Activated T-cell treated with anti-CD3 and anti-CD28 coated beads, Interleukin-2, amount 50 U/mL, for 72 hours (primary cell): ENCODE measurements around the gene SH3RF2. TPM values are rescaled to one million over a fixed set of nuclear protein-coding genes. Genes with fewer than 3 reads are reported as not detected.

Source experiments
- ATAC-seq, 2 donors: fragments of 150-1000 bp; cut with Tn5 transposase; replicated peaks in 1 of 2; 2 replicates each; pipeline ENCODE4 v1.10.0; 2021; ENCODE audit warnings: moderate library complexity in 2 of 2, mild to moderate bottlenecking in 1 of 2
- DNase-seq, 2 donors: peaks; one replicate each; pipeline ENCODE4 v3.0.0; 2021 to 2022; ENCODE audit warnings: mixed read lengths in 1 of 2
- H3K27ac Mint-ChIP-seq: one replicate; pipeline ENCODE4 v1.8.0; 2022; ENCODE audit warnings: mild to moderate bottlenecking, moderate library complexity, mixed read lengths
- H3K27me3 Mint-ChIP-seq: one replicate; pipeline ENCODE4 v1.8.0; 2022; ENCODE audit warnings: low read depth, mixed read lengths
- H3K36me3 Mint-ChIP-seq, 2 donors: one replicate each; pipeline ENCODE4 v1.8.0; 2022; ENCODE audit warnings: mixed read lengths in 2 of 2, mild to moderate bottlenecking in 1 of 2; ENCODE audit not compliant: insufficient read depth in 2 of 2
- H3K4me1 Mint-ChIP-seq: one replicate; pipeline ENCODE4 v1.8.0; 2022; ENCODE audit warnings: low read depth, mixed read lengths
- H3K4me3 Mint-ChIP-seq, 2 donors: one replicate each; pipeline ENCODE4 v1.8.0; 2022; ENCODE audit warnings: mild to moderate bottlenecking in 2 of 2, mixed read lengths in 2 of 2, moderate library complexity in 2 of 2
- H3K9me3 Mint-ChIP-seq, 2 donors: one replicate each; pipeline ENCODE4 v1.8.0; 2022; ENCODE audit warnings: mixed read lengths in 2 of 2
- total RNA-seq, 2 donors: library from RNA; stranded (reverse); gene quantifications; one replicate each; pipeline ENCODE4 v1.2.3, GENCODE V29; 2022

Gene SH3RF2
- total RNA-seq, 2 donors from 2014 or later = 0.53 to 0.79 TPM

DNA sequence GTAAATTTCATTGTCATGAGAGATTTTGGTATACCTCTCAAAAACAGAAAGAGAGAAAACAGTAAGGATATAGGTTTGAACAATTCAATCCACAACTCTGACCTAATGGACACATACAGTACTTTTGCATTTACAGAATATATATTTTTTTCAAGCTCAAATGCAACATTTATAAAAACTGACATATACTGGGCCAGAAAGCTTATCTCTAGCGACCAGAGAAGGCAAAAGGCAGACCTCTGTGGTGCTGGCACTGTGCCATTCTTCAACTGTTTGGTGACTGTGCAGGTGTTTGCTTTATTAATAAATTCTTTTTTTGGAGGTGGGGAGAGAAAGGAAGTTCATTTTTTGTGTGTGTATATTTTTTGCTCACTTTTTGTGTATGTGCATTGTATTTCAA is 175.0 kb downstream of the SH3RF2 start:
- Mint-ChIP-seq H3K27me3 (no peaks in the 10 kb centered on the region), H3K4me1 (no peaks in the 10 kb centered on the region), H3K4me3 (no peak overlapping the region), H3K9me3 (no peaks in the 10 kb centered on the region), H3K27ac (no peak overlapping the region), H3K36me3 (peaks cover 2 to 3% of the 10 kb centered on the region in 2 donors)
- no peak for DNase-seq
- no peak for ATAC-seq

GRCh38 chr5:146112476-146112875 is 176.1 kb downstream of the SH3RF2 start:
- DNase-seq (no peak), ATAC-seq (no peak)
- Mint-ChIP-seq H3K4me3 (no peak overlapping the region), H3K27me3 (no peaks in the 10 kb centered on the region), H3K9me3 (no peaks in the 10 kb centered on the region), H3K36me3 (peaks cover 2 to 7% of the 10 kb centered on the region in 2 donors), H3K27ac (no peak overlapping the region), H3K4me1 (no peaks in the 10 kb centered on the region)

Other genes with a start within 250 kb of the SH3RF2 start
- 1 to 10 TPM; 2.3 to 4.6 TPM for gene PRELID2, start 101.2 kb upstream of the SH3RF2 start, total RNA-seq
- not detected for gene GRXCR2, start 63.6 kb upstream of the SH3RF2 start, total RNA-seq
- gene PLAC8L1, start 169.0 kb downstream of the SH3RF2 start, total RNA-seq = 1 to 10 TPM in 1 of 2 donors, under 1 TPM in 1; 0.42 to 1.4 TPM
- 100 to 1,000 TPM; 150 to 191 TPM for gene LARS1, start 246.1 kb downstream of the SH3RF2 start, total RNA-seq